Measurements from ENCODE around the gene VAPB. TPM values are rescaled to one million over a fixed set of nuclear protein-coding genes. Genes with fewer than 3 reads are reported as not detected.

The VAPB gene
- total RNA-seq, 2 donors from 2014 or later: 56.5 to 57.3 TPM

- intact Hi-C loops (cut with DNase I): no loop called here
- no peak for DNase-seq
- no peak for ATAC-seq
Measured at GRCh38 chr20:58375759-58376352, 13.2 kb upstream of the VAPB start.

DNA sequence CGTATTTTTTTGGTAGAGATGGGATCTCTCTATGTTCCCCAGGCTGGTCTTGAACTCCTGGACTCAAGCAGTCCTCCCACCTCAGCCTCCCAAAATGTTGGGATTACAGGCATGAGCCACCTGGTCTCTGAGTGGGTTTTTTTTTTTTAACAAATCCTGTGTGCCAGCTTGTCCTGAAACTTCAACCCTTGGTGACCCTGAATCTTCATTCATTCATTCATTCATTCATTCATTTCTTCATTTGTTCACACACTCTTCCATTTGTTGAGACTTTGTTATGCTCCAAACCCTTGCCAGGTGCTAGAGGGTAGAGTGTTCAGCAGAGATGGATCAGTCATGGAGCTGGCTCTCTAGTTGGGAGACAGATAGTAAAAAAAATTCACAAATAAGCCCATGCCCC lies 12.0 kb upstream of the VAPB start:
- no peak for DNase-seq
- ATAC-seq: no peak
- intact Hi-C loops (cut with DNase I): no loop called here

DNA sequence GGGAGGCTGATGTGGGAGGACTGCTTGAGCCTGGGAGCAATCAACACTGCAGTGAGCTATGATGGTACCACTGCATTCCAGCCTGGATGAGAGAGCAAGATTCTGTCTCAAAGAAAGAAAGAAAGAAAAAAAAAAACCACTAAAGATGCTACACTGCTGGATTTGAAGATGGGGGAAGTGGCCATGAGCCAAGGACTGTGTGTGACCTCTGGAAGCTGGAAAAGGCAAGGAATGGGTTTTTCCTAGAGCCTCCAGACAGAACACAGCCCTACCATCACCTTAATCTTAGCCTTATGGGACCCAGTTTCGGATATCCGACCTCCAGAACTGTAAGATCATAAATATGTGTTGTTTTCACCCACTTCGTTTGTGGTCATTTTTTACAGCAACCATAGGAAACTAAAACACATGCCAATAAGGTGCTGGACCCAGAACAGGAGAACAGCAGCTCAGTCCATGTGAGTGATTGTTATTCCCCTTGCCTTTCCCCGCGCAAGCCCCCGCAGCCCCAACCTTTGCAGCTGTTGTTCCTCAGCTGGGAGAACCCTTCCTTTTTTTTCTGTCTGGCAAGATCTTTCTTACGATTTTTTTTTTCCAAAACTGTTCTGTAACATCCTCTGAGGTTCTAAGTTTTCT lies 11.1 kb upstream of the VAPB start:
- intact Hi-C loops (cut with DNase I): no loop called here
- no peak for ATAC-seq
- no peak for DNase-seq

GRCh38 chr20:58378704-58379103 lies 10.3 kb upstream of the VAPB start:
- ATAC-seq (no peak), DNase-seq (no peak)
- intact Hi-C loops (cut with DNase I): no loop called here

GRCh38 chr20:58381627-58382026 lies 7.4 kb upstream of the VAPB start:
- no peak for ATAC-seq
- intact Hi-C loops (cut with DNase I): loop anchor here in 1 of 2 donors (10.0 kb wide), 1 partner anchor 67 kb away; no protein-coding TSS in a partner anchor
- DNase-seq: no peak

GRCh38 chr20:58382096-58382495 lies 6.9 kb upstream of the VAPB start:
- intact Hi-C loops (cut with DNase I): loop anchor here in 1 of 2 donors (10.0 kb wide), 1 partner anchor 67 kb away; no protein-coding TSS in a partner anchor
- DNase-seq (no peak), ATAC-seq (no peak)

DNA sequence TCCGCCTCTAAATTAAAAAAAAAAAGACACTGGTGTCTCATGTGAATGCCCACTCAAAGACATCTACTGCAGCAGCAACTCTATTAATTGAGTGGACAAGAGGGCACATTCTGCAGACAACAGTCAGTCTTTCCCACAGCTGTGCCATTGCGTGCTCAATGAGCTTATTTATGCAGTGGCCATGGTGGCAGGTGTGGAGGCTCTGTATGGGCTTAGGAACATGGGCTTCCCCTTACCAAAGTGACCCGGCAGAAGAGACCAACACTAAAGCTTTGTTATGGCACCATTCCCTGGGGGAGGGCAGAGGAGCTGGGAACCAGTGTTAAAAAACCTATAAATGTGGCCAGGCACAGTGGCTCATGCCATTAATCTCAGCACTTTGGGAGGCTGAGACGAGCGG lies 4.2 kb upstream of the VAPB start:
- no peak for DNase-seq
- ATAC-seq: no peak
- intact Hi-C loops (cut with DNase I): loop anchor here in 1 of 2 donors (10.0 kb wide), 1 partner anchor 70 kb away; no protein-coding TSS in a partner anchor

- no peak for DNase-seq
- no peak for ATAC-seq
- intact Hi-C loops (cut with DNase I): loop anchor here in 1 of 2 donors (10.0 kb wide), 1 partner anchor 73 kb away; no protein-coding TSS in a partner anchor
Measured at GRCh38 chr20:58388028-58388601, 914 bp upstream of the VAPB start.

DNA sequence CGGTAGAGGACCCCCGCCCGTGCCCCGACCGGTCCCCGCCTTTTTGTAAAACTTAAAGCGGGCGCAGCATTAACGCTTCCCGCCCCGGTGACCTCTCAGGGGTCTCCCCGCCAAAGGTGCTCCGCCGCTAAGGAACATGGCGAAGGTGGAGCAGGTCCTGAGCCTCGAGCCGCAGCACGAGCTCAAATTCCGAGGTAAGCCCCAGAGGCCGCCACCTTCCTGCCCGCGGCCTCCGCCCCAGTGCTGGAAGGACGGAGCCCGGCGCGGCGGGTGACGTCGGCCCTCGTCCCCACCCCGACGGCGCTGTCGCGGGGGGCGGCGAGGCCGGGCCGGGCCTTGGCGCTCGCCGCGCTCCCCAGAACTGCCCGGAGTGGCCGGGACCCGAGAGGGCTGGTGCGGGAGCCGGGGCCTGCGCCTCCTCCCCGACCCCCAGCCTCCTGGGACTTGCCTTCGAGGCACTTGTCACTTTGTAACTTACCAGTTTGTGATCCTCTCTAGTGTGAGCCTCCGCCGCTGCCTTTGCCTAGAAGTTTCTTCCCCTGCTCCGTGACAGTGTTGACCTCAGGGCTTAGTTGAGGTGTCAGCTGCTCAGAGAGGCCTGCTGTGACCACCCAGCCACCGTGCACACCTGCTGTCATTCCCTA lies 417 bp downstream of the VAPB start:
- DNase-seq: no peak
- ATAC-seq: peak; percentile 69 to 77
- intact Hi-C loops (cut with DNase I): loop anchor here in 1 of 2 donors (10.0 kb wide), 1 partner anchor 75 kb away; no protein-coding TSS in a partner anchor

DNA sequence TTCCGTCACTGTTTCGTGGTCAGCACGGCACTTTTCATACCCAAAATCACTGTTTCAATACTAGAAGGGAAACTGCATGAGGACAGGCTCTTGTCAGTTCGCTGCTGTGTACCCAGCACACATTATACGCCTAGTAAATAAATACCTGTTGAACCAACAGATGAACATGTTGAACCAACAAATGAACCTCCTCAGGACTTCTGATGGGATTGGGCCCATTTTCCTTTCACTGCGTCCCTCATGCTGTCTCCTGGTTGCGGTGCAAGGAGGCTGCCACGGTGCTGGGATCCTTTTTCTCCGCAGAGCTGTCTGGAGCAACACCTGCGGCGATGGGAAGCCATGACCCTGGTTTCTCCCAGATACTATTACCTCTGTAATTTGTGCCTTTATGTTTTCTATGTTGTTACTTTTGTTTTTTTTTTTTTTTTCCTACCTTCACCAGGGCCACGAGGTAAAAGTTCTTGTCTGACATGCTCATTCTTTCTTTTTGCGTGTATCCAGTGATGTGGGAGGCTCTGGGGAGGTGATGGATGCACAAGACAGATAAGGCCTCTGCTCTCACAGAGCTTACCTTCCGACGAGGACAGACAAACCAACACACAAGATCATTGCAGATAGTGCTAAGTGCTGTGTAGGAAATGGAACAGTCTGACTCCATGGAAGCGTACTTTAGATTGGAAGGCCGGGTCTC lies 1.1 kb downstream of the VAPB start:
- DNase-seq (no peak), ATAC-seq (no peak)
- intact Hi-C loops (cut with DNase I): loop anchor here in 1 of 2 donors (10.0 kb wide), 1 partner anchor 75 kb away; no protein-coding TSS in a partner anchor

DNA sequence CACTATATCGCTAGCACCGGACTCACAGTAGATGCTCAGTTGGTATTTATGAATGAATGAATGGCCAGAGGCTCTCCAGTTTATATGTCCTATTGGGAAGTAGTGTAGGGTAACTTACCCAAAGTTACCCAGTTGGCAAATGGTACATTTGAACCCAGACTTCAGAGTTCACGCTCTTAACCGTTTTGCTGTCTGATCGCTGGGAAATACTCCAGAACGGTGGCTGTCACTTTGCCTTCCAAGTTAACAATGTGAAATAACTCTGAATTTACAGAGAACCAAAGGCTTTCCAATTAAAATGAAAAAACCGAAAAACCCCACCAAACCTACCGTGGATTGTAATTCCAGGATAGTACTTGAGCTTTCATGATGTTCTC lies 1.6 kb downstream of the VAPB start:
- DNase-seq: no peak
- ATAC-seq: no peak
- intact Hi-C loops (cut with DNase I): no loop called here

- no peak for DNase-seq
- no peak for ATAC-seq
- intact Hi-C loops (cut with DNase I): no loop called here
Measured at GRCh38 chr20:58392286-58392685, 3.3 kb downstream of the VAPB start.

GRCh38 chr20:58393299-58393698 lies 4.3 kb downstream of the VAPB start:
- DNase-seq: no peak
- ATAC-seq: no peak
- intact Hi-C loops (cut with DNase I): no loop called here

GRCh38 chr20:58394801-58395200 lies 5.8 kb downstream of the VAPB start:
- DNase-seq (no peak), ATAC-seq (no peak)
- intact Hi-C loops (cut with DNase I): no loop called here

DNA sequence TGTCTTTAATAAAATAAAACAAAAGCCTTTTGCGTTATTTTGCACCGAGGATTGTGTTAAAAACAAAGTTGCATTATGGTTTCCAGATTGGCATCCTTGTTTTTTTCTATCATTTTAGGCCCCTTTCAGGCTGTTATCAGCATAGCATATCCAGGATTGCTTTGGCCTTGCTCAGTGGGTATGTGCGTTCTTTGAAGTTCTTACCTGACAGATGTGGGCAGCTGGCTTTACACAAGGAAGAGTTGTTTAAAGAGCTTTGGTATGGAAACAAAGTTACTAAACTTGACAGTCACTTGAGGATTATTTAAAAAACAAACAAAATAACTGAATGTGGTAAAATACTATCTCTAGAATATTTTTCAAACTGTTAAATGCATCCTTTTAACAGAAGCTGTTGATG lies 6.6 kb downstream of the VAPB start:
- DNase-seq (no peak), ATAC-seq (no peak)
- intact Hi-C loops (cut with DNase I): no loop called here

DNA sequence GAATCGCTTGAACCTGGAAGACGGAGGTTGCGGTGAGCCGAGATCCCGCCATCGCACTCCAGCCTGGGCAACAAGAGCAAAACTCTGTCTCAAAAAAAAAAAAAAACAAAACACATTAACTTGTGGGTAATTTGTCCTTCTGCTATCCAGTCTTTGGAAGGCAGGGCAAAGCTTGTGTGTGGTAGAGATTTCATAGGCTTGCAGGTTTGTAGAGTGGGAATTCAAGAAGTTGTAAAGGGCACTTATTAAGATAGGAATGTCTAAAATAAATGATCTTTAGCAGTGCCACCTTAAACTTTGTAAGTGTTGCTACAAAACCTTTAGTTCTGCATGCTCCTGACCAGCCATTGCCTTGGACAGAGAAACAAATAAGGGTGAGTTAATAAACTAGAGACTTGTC lies 8.4 kb downstream of the VAPB start:
- ATAC-seq (no peak), DNase-seq (no peak)
- intact Hi-C loops (cut with DNase I): no loop called here

DNA sequence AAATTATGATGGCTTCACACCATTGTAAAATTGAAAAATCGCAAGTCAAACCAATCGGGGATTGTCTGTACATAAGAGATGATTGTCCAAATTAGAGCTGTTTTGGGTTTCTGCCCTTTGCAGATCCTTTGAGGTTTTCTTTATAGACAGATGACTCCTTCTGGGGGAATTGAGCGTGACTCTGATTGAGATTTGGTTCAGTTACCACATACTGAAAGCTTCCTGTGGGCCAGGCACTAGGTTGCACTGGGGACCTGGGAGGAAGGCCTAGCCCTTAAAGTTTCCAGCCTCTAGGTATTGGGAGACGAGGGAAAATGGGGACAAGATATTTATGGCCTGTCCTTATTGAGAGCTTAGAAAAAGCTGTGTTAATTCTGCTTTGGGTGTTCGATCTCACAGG lies 9.2 kb downstream of the VAPB start:
- no peak for ATAC-seq
- intact Hi-C loops (cut with DNase I): no loop called here
- no peak for DNase-seq

DNA sequence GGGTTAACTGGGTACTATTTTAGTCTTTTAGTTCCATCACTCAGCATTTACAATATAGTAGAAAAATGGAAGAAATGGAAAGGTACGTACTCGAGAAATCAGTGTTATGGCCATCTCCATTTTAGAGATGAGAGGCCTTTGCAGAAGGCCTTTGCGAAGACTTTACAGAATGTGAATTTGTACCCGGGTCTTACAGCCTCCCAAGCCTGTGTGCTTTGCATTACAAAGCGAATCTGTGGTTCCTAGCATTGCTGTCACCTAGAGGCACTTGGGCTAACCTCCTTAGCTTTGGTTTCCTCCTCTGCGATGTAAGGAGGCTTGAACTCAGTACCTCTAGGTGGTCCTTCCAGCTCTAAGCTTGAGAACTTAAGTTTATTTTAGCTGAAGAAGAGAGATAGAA lies 10.9 kb downstream of the VAPB start:
- no peak for DNase-seq
- intact Hi-C loops (cut with DNase I): no loop called here
- ATAC-seq: no peak

DNA sequence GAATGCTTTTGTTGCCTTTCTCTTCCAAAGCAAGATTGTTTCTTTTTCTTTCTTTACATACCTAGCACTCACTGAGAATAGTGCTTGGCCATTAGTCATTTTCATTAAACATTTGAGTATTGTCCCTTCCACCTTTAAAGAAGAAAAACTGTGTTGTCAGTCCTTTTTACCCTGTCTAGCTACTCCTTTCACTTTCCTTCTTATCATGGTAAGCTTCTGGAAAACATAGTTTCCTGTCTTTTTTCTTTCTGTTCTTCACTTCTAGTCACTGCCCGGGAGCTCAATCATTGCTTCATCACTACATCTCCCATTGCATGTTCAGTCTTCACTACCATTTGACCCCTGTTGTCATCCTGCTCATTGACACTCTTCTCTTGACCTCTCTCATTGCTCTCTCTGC lies 12.1 kb downstream of the VAPB start:
- DNase-seq: no peak
- no peak for ATAC-seq
- intact Hi-C loops (cut with DNase I): no loop called here

- intact Hi-C loops (cut with DNase I): no loop called here
- ATAC-seq (no peak), DNase-seq (no peak)
Measured at GRCh38 chr20:58402305-58402704, 13.3 kb downstream of the VAPB start.

Measured in left cardiac atrium (tissue), 4 donors.